GM12878 (cell line): ENCODE data around the gene SWSAP1. TPM values are rescaled to one million over a fixed set of nuclear protein-coding genes. Genes with fewer than 3 reads are reported as not detected.

Experiments
- ATAC-seq: fragments of 200-7000 bp; cut with Tn5 transposase; 3 replicates; pipeline ENCODE4 v1.9.1; 2020; ENCODE audit warnings: mild to moderate bottlenecking, moderate library complexity
- BruUV-seq: library from RNA; stranded (reverse); fragments of 400-500 nt; replicated peaks from 2 replicates; lab custom pipeline; 2021; lab: Mats Ljungman, UMichigan
- CTCF ChIA-PET: fragments of 300-600 bp; sonication (Branson Sonifier 250); formaldehyde crosslinking; extraction: SDS; loops from one replicate; lab custom pipeline; 2021; ENCODE audit warnings: inconsistent platforms; lab: Yijun Ruan, JAX
- POLR2A ChIA-PET: fragments of 350-600 bp; formaldehyde crosslinking; extraction: SDS; loops from one replicate; lab custom pipeline; 2021; ENCODE audit warnings: inconsistent platforms; lab: Charles Lee
- RAD21 ChIA-PET: fragments of 300-600 bp; sonication (Branson Sonifier 250); formaldehyde crosslinking; loops from one replicate; lab custom pipeline; 2023; ENCODE audit warnings: antibody characterized with exemption; ENCODE audit not compliant: unreplicated experiment; lab: Charles Lee
- SMC1A ChIA-PET: fragments of 300-600 bp; sonication (Branson Sonifier 250); formaldehyde crosslinking; loops from one replicate; lab custom pipeline; 2023; ENCODE audit not compliant: unreplicated experiment, uncharacterized antibody; lab: Charles Lee
- DNase-seq: peaks from one replicate; pipeline ENCODE4 v3.0.0-alpha.2; 2011; ENCODE audit warnings: low read depth, low spot score
- FAIRE-seq: peaks from 3 replicates; lab custom pipeline; 2011; peaks lifted over from hg19 to GRCh38; lab: Jason Lieb, UNC
- H2AFZ ChIP-seq: 2 replicates; pipeline ENCODE4 v1.6.0; 2011; ENCODE audit warnings: low read depth, low read length, control low read depth; ENCODE audit not compliant: control insufficient read depth
- H3K27ac ChIP-seq: 2 replicates; pipeline ENCODE4 v1.5.1; 2011; ENCODE audit warnings: control low read depth; ENCODE audit not compliant: control insufficient read depth, insufficient read depth
- H3K27me3 ChIP-seq, 2 experiments: replicated peaks in 1 of 2; 2 replicates each; pipeline versions ENCODE4 v1.6.0 to v1.6.1; 2011; ENCODE audit warnings: low read length in 1 of 2; ENCODE audit not compliant: control insufficient read depth in 2 of 2, insufficient read depth in 2 of 2
- H3K36me3 ChIP-seq, 2 experiments: 2 replicates each; pipeline ENCODE4 v1.5.1; 2011; ENCODE audit warnings: low read length in 1 of 2; ENCODE audit not compliant: control insufficient read depth in 2 of 2, insufficient read depth in 2 of 2
- H3K4me1 ChIP-seq: 2 replicates; pipeline ENCODE4 v1.6.1; 2011; ENCODE audit warnings: mild to moderate bottlenecking, low read length, moderate library complexity, mixed read lengths; ENCODE audit not compliant: control insufficient read depth, insufficient read depth
- H3K4me2 ChIP-seq: 2 replicates; pipeline ENCODE4 v1.6.0; 2011; ENCODE audit warnings: control low read depth; ENCODE audit not compliant: control insufficient read depth, insufficient read depth
- H3K4me3 ChIP-seq: fragments of 200-600 bp; sonication (generic); 2 replicates; pipeline ENCODE4 v1.5.1; 2016
- H3K79me2 ChIP-seq: 2 replicates; pipeline ENCODE4 v1.6.0; 2011; ENCODE audit warnings: low read length; ENCODE audit not compliant: control insufficient read depth, insufficient read depth
- H3K9ac ChIP-seq: 2 replicates; pipeline ENCODE4 v1.8.0; 2011; ENCODE audit warnings: low read length, control low read depth, mixed read lengths; ENCODE audit not compliant: control insufficient read depth, insufficient read depth
- H3K9me3 ChIP-seq: replicated peaks from 3 replicates; pipeline ENCODE4 v1.5.1; 2011; ENCODE audit warnings: mild to moderate bottlenecking, low read length; ENCODE audit not compliant: control insufficient read depth, insufficient read depth
- H4K20me1 ChIP-seq: 2 replicates; pipeline ENCODE4 v1.6.0; 2011; ENCODE audit not compliant: control insufficient read depth, insufficient read depth
- ATF7 ChIP-seq: fragments of 450-650 bp; IDR thresholded peaks from 2 replicates; pipeline ENCODE4 v1.6.1; 2016; ENCODE audit warnings: low read depth, mild to moderate bottlenecking
- BCL11A ChIP-seq: IDR thresholded peaks from 2 replicates; pipeline ENCODE4 v1.6.1; 2011; ENCODE audit warnings: low read depth, low read length
- BCL3 ChIP-seq: IDR thresholded peaks from 2 replicates; pipeline ENCODE4 v1.6.1; 2011; ENCODE audit warnings: borderline replicate concordance, low read depth, mild to moderate bottlenecking, moderate library complexity, low read length; ENCODE audit not compliant: insufficient read depth, poor library complexity, severe bottlenecking
- BHLHE40 ChIP-seq, 2 experiments: fragments of 450-650 bp in 1 of 2; IDR thresholded peaks; 2 replicates each; pipeline ENCODE4 v1.6.1; 2011 to 2017; ENCODE audit warnings: low read depth in 2 of 2, borderline replicate concordance in 1 of 2, improper control_type of control experiment in 1 of 2, low read length in 1 of 2, mild to moderate bottlenecking in 1 of 2
- CHD2 ChIP-seq: IDR thresholded peaks from 2 replicates; pipeline ENCODE4 v1.6.1; 2011; ENCODE audit warnings: low read depth, low read length, improper control_type of control experiment, borderline replicate concordance
- DPF2 ChIP-seq: fragments of 450-650 bp; IDR thresholded peaks from 2 replicates; pipeline ENCODE4 v1.6.1; 2017; ENCODE audit warnings: mild to moderate bottlenecking
- EP300 ChIP-seq, 2 experiments: fragments of 150-350 bp in 1 of 2; IDR thresholded peaks; 2 replicates each; pipeline ENCODE4 v1.6.1; 2011 to 2012; ENCODE audit warnings: low read depth in 2 of 2, low read length in 2 of 2, borderline replicate concordance in 1 of 2, improper control_type of control experiment in 1 of 2, inconsistent platforms in 1 of 2; ENCODE audit not compliant: control insufficient read depth in 1 of 2
- GATAD2B ChIP-seq: fragments of 450-650 bp; conservative IDR thresholded peaks from 2 replicates; pipeline ENCODE4 v1.6.1; 2017; ENCODE audit warnings: low read depth, mild to moderate bottlenecking, moderate library complexity
- HDAC6 ChIP-seq: fragments of 200-600 bp; sonication (generic); IDR thresholded peaks from one replicate; pipeline ENCODE4 v1.8.0; 2017; ENCODE audit warnings: antibody characterized with exemption; ENCODE audit not compliant: unreplicated experiment
- IKZF2 ChIP-seq, 2 experiments: fragments of 450-650 bp; IDR thresholded peaks; 2 replicates each; pipeline ENCODE4 v1.6.1; 2017; ENCODE audit warnings: mild to moderate bottlenecking in 2 of 2, moderate library complexity in 2 of 2
- IRF4 ChIP-seq: IDR thresholded peaks from 2 replicates; pipeline ENCODE4 v1.6.1; 2011; ENCODE audit warnings: low read depth, low read length
- JUNB ChIP-seq: IDR thresholded peaks from 2 replicates; pipeline ENCODE4 v1.6.1; 2016; ENCODE audit warnings: antibody characterized with exemption, mild to moderate bottlenecking
- LARP7 ChIP-seq: fragments of 450-650 bp; IDR thresholded peaks from 2 replicates; pipeline ENCODE4 v1.6.1; 2017; ENCODE audit warnings: mild to moderate bottlenecking
- MEF2B ChIP-seq: fragments of 450-650 bp; IDR thresholded peaks from 2 replicates; pipeline ENCODE4 v1.6.1; 2018; ENCODE audit warnings: mild to moderate bottlenecking, moderate library complexity; ENCODE audit not compliant: partially characterized antibody, poor library complexity, severe bottlenecking
- PAX5 ChIP-seq: IDR thresholded peaks from 2 replicates; pipeline ENCODE4 v1.6.1; 2011; ENCODE audit warnings: low read depth, low read length, borderline replicate concordance
- POLR2A ChIP-seq: IDR thresholded peaks from 2 replicates; pipeline ENCODE4 v1.6.1; 2011; ENCODE audit warnings: low read depth, mild to moderate bottlenecking, low read length
- RUNX3 ChIP-seq: IDR thresholded peaks from 2 replicates; pipeline ENCODE4 v1.6.1; 2012; ENCODE audit warnings: low read length, inconsistent platforms
- SP1 ChIP-seq: IDR thresholded peaks from one replicate; pipeline ENCODE4 v1.6.1; 2011; ENCODE audit warnings: low read depth, low read length
- TCF3 ChIP-seq: IDR thresholded peaks from 2 replicates; pipeline ENCODE4 v1.6.1; 2012; ENCODE audit warnings: low read depth, mild to moderate bottlenecking, low read length, borderline replicate concordance; ENCODE audit not compliant: insufficient read depth
- TCF7 ChIP-seq: IDR thresholded peaks from 2 replicates; pipeline ENCODE4 v1.6.1; 2014; ENCODE audit warnings: antibody characterized with exemption, borderline replicate concordance
- YBX1 ChIP-seq: fragments of 450-650 bp; IDR thresholded peaks from 2 replicates; pipeline ENCODE4 v1.6.1; 2016; ENCODE audit warnings: antibody characterized with exemption
- WGBS: methylation state at CpG from one replicate; pipeline ENCODE4 v1.1.6; 2016; ENCODE audit warnings: low lambda C conversion rate; ENCODE audit not compliant: insufficient replicate concordance, insufficient coverage; ENCODE audit errors: missing lambda C conversion rate; 5-methylcytosine and 5-hydroxymethylcytosine counted together
- in situ Hi-C: fragments of 300-500 bp; cut with MboI; formaldehyde crosslinking; loops from 9 replicates; pipeline ENCODE4 v1.14.3; 2018; ENCODE audit warnings: mixed read lengths
- intact Hi-C: fragments of 100-400 bp; cut with micrococcal nuclease; formaldehyde crosslinking; loops from one replicate; pipeline ENCODE4 v1.14.2; 2022; ENCODE audit not compliant: unreplicated experiment
- polyA plus RNA-seq, 11 experiments: library from polyadenylated mRNA; depleted of rRNA in 4 of 11; unstranded in 6 of 11; stranded (reverse) in 5 of 11; fragments of >200 nt; fragmentation: Nextera tagmentation in 4 of 11; fragmentation: Illumina TruSeq in 1 of 11; extraction: Ambion mirVana in 4 of 11; extraction: Trizol in 1 of 11; gene quantifications; 1 replicate in 1 of 11; 2 replicates in 10 of 11; pipeline versions ENCODE4 v1.2.1 to v1.2.3, GENCODE V29; 2011 to 2016; ENCODE audit warnings: inconsistent platforms in 2 of 11, missing spikeins in 2 of 11, low read depth in 1 of 11
- total RNA-seq, 4 experiments: library from RNA; depleted of rRNA in 3 of 4; stranded (reverse); fragments of >200 nt in 3 of 4; fragmentation: Illumina TruSeq in 1 of 4; extraction: Trizol in 1 of 4; gene quantifications; 2 replicates each; pipeline versions ENCODE4 v1.2.1 to v1.2.3, GENCODE V29; 2013 to 2021
- TF ChIP-seq, protein P1 (sequence below): fragments of 450-650 bp; IDR thresholded peaks from 2 replicates; pipeline ENCODE4 v1.6.1; 2014; ENCODE audit warnings: mild to moderate bottlenecking

SWSAP1 gene
- total and polyA plus RNA-seq, 10 of the 15 experiments (the other 5 are each of a cell fraction or from before 2014, with no cell fraction given) = 0.18 to 6.5 (median 2.4) TPM

- BruUV-seq = no TSS peak
- H2AFZ ChIP-seq = peak overlapping the region; percentile 71
- peaks cover 7 to 16% of the 10 kb centered on the region in 2 experiments for H3K27me3 ChIP-seq
- no peaks in the 10 kb centered on the region for H3K79me2 ChIP-seq
- no peak overlapping the region for H3K9ac ChIP-seq
- H3K4me2 ChIP-seq = peak overlapping the region; percentile 74
- H3K27ac ChIP-seq = no peak overlapping the region
- FAIRE-seq (peak; percentile 86), DNase-seq (peak; percentile 64), ATAC-seq (peak; percentile 95)
- peaks cover 22% of the 10 kb centered on the region for H3K4me1 ChIP-seq
- WGBS = 4% methylated on average over 49 of the region's 56 CpGs
- no peaks in the 10 kb centered on the region for H4K20me1 ChIP-seq
- ChIA-PET RAD21 (interaction anchor here (0.7 to 2.2 kb wide), 6 partner anchors 13 to 60 kb away, joined by 3 to 7 read pairs (median 5); partner anchors contain the start of genes ODAD3, PRKCSH and SWSAP1), CTCF (interaction anchor here (0.9 to 2.9 kb wide), 7 partner anchors 13 to 387 kb away, joined by 3 to 13 read pairs (median 4); partner anchors contain the start of genes ODAD3 and PRKCSH), SMC1A (interaction anchor here (0.9 to 2.3 kb wide), 7 partner anchors 13 to 60 kb away, joined by 3 to 14 read pairs (median 3); partner anchors contain the start of genes ODAD3 and PRKCSH), POLR2A (interaction anchor here (0.7 to 1.4 kb wide), 8 partner anchors 8 to 217 kb away, joined by 3 to 7 read pairs (median 3); partner anchors contain the start of genes ODAD3 and PRKCSH)
- H3K36me3 ChIP-seq = no peaks in the 10 kb centered on the region
- peak overlapping the region; percentile 39; the same call in 1 of the 2 replicates for H3K4me3 ChIP-seq
- intact Hi-C loops = no loop called here
- no peaks in the 10 kb centered on the region for H3K9me3 ChIP-seq
- in situ Hi-C loops = no loop called here
- peak; percentile 71 for TF ChIP-seq TCF3
- TF ChIP-seq JUNB = no peak
- TF ChIP-seq BCL3 = peak; percentile 23
- TF ChIP-seq RUNX3 = peak; percentile 71
- TF ChIP-seq HDAC6 = peak; percentile 70
- peak; percentile 72; the same call in 1 of the 2 replicates for TF ChIP-seq PAX5
- 0 out of 2 replicates have a peak, but pooled peaks have one; percentile 15 for TF ChIP-seq BCL11A
- TF ChIP-seq BHLHE40 (IDR thresholded peaks at IDR 0.05; ENCODE audit: borderline replicate concordance in 1 of 2, low read depth in 2 of 2, low read length in 1 of 2) = peak; percentile 37 to 81; a peak in 2 of 4 replicates
- TF ChIP-seq CHD2 = peak; percentile 43; the same call in 1 of the 2 replicates
- TF ChIP-seq SP1 = peak; percentile 45
- no peak for TF ChIP-seq IRF4
- peak; percentile 95 for TF ChIP-seq MEF2B
- TF ChIP-seq, protein P1, sequence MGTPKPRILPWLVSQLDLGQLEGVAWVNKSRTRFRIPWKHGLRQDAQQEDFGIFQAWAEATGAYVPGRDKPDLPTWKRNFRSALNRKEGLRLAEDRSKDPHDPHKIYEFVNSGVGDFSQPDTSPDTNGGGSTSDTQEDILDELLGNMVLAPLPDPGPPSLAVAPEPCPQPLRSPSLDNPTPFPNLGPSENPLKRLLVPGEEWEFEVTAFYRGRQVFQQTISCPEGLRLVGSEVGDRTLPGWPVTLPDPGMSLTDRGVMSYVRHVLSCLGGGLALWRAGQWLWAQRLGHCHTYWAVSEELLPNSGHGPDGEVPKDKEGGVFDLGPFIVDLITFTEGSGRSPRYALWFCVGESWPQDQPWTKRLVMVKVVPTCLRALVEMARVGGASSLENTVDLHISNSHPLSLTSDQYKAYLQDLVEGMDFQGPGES = no peak
- 0 out of 2 replicates have a peak, but pooled peaks have one; percentile 46 for TF ChIP-seq LARP7
- 0 out of 4 replicates have a peak, but pooled peaks of 1 of the 2 experiments have one; percentile 7 for TF ChIP-seq EP300 (IDR thresholded peaks at IDR 0.05; ENCODE audit: borderline replicate concordance in 1 of 2, control insufficient read depth in 1 of 2, low read depth in 2 of 2, low read length in 2 of 2)
- 0 out of 2 replicates have a peak, but pooled peaks have one; percentile 15 for TF ChIP-seq ATF7
- no peak for TF ChIP-seq TCF7
- no peak for TF ChIP-seq YBX1
- TF ChIP-seq POLR2A = peak; percentile 33; the same call in 1 of the 2 replicates
- TF ChIP-seq DPF2 = peak; percentile 72
- TF ChIP-seq GATAD2B = peak; percentile 51
- TF ChIP-seq IKZF2 (IDR thresholded peaks at IDR 0.05) = peak in 1 of 2 experiments; percentile 51; a peak in 1 of 4 replicates
Observed at GRCh38 chr19:11422163-11423065, 47.9 kb downstream of the SWSAP1 start.
